CD4-positive, alpha-beta T cell treated with Interleukin-2 at 100 ng/mL for 4 hours (primary cell): ENCODE measurements around the gene SUMF2.
"Not testable (repeated sequence)": the region's sequence is repeated elsewhere in the genome, so short reads cannot be mapped to it uniquely, and the experiment has no call there.

Source experiments
- DNase-seq: peaks from one replicate; pipeline ENCODE4 v3.0.0-alpha.2; 2020; ENCODE audit warnings: low spot score

The SUMF2 gene

DNA sequence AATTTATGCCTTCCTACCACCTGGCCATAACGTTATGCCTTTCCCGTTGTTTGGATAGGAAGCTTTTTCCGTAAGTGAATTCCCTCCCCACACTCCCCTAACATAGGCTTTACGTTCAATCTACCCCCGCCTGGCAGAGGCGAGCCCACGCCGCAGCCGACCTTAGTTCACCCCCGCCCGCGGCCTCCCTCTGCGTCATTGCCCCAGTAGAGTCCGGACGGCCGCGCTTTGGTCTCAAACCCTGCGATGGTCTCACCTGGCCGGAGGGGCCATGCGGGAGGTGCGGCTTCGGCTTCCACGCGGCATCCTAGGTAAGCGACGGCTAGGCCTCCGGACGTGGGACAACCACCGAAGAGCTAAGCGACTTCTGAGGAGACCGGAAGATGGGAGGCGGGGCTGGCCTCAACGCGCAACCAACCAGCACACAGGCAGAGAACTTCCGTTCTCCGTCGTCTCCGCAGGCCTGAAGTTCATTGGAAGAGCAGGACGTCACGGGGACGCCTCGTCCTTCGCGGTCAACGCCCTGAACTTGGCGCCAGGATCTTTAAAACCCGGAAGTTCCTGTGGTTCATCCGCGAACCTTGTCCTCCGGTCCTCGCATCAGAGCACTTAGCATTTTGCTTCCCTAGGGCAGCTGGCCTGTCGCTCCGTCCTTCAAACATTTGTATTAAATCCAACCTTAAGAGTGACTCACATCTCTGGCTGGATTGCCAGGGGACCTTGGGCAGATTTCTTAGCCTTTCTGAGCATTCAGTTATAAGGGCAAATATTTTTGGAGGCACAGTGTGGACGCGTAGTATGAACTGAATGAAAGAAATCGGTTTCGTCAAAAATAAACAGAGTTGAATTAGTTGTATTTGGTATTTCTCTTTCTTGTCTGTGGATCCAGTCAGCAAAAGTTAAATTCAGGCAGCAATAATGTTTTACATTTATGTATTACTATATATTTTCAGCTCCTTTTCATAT is 42.3 kb downstream of the SUMF2 start, which contains the start of gene CHCHD2:
Gene CHCHD2, minus strand, starts transcription at position 369 of the 966 bp plus-strand sequence. Its CDS starts 63 bp downstream, at position 306.
- DNase-seq = peak; percentile 95

DNA sequence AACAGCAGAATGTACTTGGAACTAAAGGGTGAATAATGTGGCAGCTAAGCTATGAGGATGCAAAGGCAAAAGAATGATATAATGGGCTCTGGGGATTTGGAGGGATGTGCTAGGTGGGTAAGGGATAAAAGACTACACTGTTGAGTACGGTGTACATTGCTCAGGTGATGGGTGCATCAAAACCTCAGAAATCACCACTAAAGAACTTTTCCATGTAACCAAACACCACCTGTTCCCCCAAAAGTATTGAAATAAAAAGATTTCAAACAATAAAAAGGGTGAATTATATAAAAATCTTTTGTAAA is 43.8 kb downstream of the SUMF2 start:
- DNase-seq = no peak

DNA sequence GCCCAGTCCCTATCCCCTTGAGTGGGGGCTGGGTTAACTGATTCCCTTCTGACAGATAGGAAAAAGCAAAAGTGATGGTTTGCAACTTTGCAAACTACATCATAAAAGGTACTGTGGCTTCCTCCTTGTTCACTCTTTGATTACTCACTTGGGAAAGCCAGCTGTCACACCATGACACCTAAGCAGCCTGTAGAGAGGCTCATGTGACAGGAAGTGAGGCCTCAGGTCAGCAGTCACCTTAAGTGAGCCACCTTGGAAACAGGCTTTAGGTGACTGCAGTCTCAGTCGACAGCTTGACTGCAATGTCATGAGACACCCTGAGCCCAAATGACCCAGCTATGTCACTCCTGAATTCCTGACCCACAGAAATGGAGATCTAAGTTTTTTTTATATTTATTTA is 46.5 kb downstream of the SUMF2 start:
- DNase-seq = no peak

DNA sequence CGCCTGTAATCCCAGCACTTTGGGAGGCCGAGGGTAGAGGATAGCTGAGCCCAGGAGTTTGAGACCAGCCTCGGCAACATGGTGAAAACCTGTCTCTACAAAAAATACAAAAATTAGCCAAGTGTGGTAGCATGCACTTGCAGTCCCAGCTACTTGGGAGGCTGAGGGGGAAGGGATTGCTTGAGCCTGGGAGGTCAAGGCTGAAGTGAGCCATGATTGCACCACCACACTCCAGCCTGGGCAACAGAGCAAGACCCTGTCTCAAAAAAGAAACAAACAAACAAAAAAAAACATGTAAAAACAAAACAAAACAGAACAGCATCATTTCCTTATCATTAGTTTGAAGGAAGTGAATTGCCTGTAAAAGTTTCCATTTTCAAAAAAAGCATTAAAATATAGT is 48.2 kb downstream of the SUMF2 start:
- not testable (repeated sequence) for DNase-seq

DNA sequence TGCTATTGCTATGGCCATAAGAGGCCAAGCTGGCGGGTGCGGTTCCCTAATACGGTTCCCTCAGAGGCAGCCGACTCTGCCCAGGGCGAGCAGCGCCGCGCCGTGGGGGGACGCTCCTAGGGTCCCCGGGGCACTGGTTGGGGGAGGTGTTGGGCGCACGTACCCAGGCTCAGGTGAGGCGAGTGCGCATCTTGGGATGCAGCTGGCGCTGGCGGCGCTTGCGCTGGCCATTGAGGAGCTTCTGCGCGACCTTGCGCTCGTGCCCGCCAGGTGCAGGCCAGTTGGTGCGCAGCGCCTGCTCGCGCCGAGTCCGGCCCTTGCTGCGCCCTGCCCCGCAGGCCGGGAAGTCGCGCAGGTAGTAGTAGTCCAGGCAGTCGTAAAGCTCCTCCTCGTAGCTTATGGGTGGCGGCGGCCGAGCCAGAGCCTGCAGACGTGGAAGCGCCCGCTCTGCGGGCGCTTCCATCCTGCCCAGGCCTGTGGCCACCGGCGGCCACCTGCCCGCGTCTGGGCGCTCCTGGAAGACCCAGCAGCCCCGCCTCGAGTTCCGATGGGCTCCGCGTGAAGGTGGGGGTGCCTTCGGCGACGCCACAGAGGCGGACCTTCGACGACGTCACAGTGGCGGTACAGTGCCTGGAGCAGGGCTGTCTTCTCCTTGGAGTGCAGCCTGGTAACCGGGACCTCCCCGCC is 51.9 kb downstream of the SUMF2 start, which contains the start of gene NUPR2:
Gene NUPR2, minus strand, starts transcription at position 566 of the 687 bp plus-strand sequence. Its CDS starts 103 bp downstream, at position 463.
- no peak for DNase-seq

DNA sequence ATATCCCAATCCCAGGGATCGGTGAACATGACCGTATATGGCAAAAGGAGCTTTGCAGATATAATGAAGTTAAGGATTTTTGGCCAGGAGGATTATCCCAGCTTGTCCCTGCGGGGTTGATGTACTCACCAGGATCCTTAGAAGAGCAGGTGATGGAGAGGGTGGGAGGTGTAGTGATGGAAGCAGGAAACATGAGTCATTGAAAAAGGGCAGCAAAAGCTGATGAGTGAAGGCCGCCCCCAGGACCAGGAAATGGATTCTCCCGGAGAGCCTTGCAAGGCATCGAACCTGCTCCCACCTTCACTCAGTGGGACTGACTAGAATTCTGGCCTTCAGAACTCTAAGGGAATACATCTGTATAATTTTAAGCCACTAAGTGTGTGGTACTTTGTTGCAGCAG is 57.4 kb downstream of the SUMF2 start:
- DNase-seq = no peak

DNA sequence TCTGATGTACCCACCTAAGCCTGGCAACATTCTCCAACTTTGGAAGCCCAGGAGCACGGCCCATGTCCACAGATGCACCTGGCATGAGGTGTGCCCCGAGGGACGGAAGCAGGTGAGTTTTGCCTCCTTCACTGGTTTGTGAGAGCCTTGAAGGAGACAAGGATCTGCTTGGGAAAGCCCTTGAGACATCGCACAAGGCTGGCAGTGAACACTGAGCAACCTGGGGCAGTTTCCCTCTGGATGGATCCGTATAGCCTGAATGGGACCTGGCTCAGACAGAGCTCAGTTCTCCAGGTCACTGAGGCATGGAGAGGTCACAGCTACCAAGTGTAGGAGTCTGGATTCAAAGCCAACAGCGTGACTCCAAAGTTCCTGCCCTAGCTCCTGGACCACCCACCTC is 60.9 kb downstream of the SUMF2 start:
- no peak for DNase-seq

DNA sequence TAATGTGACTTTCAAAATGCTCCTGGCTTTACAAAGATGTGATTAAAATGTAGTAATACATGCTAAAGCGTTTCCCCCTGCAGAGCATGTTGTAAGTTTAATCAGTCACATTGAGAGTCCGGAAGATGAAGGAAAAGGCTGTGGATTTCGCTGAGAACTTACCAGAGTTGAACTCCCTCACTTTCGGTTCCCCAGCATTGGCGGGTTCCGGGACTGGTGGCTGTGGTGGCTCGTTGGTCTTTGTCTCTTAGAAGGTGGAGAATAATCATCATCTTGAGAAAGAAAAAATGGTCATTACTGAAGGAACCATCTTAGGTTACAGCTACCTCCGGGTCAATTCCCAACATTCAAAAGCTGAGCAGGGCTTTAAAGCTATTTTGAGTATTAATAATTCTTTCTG is 61.7 kb downstream of the SUMF2 start:
- no peak for DNase-seq

DNA sequence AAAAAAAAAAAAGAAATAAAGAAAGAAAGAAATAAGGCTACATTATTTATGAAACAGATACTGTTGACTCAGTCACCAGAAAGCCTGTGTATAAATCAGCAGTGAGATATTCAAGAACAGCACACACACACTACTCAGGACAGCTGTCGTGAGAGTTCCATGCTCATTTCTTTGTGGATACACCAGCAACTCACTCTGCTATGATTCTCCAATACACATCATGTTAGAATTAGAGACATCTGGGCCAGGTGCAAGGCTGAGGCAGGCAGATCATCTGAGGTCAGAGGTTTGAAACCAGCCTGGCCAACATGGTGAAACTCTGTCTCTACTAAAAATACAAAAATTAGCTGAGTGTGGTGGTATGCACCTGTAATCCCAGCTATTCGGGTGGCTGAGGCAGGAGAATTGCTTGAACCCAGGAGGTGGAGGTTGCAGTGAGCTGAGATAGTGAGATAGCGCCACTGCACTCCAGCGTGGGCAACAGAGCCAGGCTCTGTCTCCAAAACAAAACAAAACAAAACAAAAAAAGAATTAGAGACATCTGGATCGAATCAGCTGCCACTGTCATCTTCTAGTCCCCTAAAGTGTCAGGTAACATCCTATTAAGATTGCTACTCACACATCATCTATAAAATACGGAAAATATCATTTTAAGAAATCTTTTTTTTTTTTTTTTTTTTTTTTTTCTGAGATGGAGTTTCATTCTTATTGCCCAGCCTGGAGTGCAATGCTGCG is 63.3 kb downstream of the SUMF2 start:
- no peak for DNase-seq
